AG08396 (cell line): ENCODE data around the gene TMOD4.

Experiments used
- DNase-seq: peaks from one replicate; pipeline ENCODE4 v3.0.0; 2012; ENCODE audit warnings: low spot score, mixed read lengths

Gene TMOD4

GRCh38 chr1:151142411-151143056 is 33.2 kb downstream of the TMOD4 start:
- no peak for DNase-seq

GRCh38 chr1:151137789-151138188 is 38.0 kb downstream of the TMOD4 start:
- no peak for DNase-seq

- DNase-seq, result no peak
Observed at GRCh38 chr1:151135433-151136385, 40.1 kb downstream of the TMOD4 start.

GRCh38 chr1:151134991-151135390 is 40.8 kb downstream of the TMOD4 start:
- DNase-seq, result no peak

GRCh38 chr1:151134396-151134795 is 41.4 kb downstream of the TMOD4 start:
- no peak for DNase-seq

- DNase-seq, result no peak
Observed at GRCh38 chr1:151133018-151133806, 42.6 kb downstream of the TMOD4 start.

- no peak for DNase-seq
Observed at GRCh38 chr1:151132335-151133017, 43.3 kb downstream of the TMOD4 start.

- DNase-seq, result no peak
Observed at GRCh38 chr1:151131701-151132334, 44.0 kb downstream of the TMOD4 start.

- DNase-seq, result peak; percentile 83
Observed at GRCh38 chr1:151130987-151131586, 44.7 kb downstream of the TMOD4 start.

- no peak for DNase-seq
Observed at GRCh38 chr1:151128800-151129199, 47.0 kb downstream of the TMOD4 start.

GRCh38 chr1:151124763-151125403 is 50.9 kb downstream of the TMOD4 start:
- no peak for DNase-seq
